D721Med (cell line): ENCODE results near the gene PTGDR.

Source experiments
- DNase-seq: peaks from one replicate; pipeline ENCODE4 v3.0.0; 2011; ENCODE audit warnings: low spot score; ENCODE audit not compliant: insufficient read length
- FAIRE-seq: peaks from 2 replicates; lab custom pipeline; 2011; peaks lifted over from hg19 to GRCh38; lab: Jason Lieb, UNC
- CTCF ChIP-seq: IDR thresholded peaks from 2 replicates; pipeline ENCODE4 v1.5.1; 2012; ENCODE audit warnings: mild to moderate bottlenecking, control low read depth; ENCODE audit not compliant: insufficient read depth; ENCODE audit errors: missing control alignments

Gene PTGDR

GRCh38 chr14:52263190-52263589 lies 4.3 kb upstream of the PTGDR start:
- no peak for FAIRE-seq
- no peak for TF ChIP-seq CTCF

GRCh38 chr14:52265253-52265652 lies 2.2 kb upstream of the PTGDR start:
- DNase-seq = no peak
- FAIRE-seq = no peak
- TF ChIP-seq CTCF = no peak

More at GRCh38 chr14:52263190-52263589, 4.3 kb upstream of the PTGDR start:
- DNase-seq = no peak

DNA sequence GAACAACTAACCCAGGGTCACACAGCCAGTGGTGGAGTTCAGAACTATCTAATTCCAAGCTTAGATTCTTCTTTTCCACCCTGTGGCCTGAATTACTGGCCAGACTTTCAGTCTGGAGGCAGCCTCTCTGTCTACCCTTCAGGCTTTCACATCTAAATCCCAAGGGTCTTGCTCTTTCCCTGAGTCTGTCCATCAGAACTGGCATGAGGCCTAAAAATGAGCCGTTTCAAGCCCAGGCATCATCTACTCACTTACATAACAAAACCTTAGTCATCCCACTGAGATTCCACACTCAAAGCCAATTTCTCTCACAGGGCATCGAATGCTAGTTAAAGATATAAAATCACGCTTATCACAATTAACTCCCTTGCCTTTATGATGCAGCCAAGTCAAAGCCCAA lies 1.3 kb upstream of the PTGDR start:
- DNase-seq (no peak), FAIRE-seq (no peak)
- no peak for TF ChIP-seq CTCF

DNA sequence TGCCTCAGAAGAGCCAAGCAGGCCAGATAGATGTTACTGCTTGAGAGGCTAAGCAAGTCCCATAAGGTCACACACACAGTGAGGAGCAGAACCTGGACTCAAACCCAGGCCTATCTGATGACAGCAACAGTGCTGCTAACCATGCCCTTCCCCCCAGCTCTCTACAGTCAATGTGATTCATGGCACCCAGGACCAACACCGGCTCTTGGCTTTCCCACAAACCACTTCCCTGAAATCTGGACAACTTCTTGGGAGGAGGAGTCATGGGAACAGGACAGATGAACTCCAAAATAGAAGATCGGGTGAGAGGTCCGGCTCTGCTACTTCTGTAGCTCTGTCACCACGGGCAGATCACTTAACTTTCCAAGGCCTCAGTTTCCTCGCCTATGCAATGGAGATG lies 716 bp upstream of the PTGDR start:
- no peak for TF ChIP-seq CTCF
- DNase-seq (no peak), FAIRE-seq (no peak)

- FAIRE-seq = no peak
- DNase-seq = peak; percentile 25
- TF ChIP-seq CTCF = no peak
Measured at GRCh38 chr14:52268279-52269061, 972 bp downstream of the PTGDR start.

DNA sequence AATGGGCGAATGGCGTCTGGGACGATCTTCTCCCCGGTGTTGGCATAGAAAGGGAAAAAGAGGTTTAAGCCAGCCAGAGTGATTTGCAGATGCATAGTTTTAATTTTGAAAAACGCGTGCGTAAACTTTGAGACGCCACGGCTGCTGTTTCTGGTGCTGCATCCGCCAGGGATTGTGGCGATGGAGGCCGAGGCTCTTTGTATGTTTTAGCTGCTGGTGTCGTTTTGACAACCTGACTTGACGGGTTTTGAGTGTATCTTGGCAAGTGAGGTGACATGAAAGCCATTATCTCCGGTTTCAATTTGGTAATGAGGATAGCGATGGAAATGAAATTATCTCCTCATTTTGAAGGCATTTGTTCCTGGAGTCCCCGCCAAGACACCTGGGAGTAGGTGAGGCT lies 1.6 kb downstream of the PTGDR start:
- DNase-seq = no peak
- no peak for FAIRE-seq
- TF ChIP-seq CTCF = no peak

DNA sequence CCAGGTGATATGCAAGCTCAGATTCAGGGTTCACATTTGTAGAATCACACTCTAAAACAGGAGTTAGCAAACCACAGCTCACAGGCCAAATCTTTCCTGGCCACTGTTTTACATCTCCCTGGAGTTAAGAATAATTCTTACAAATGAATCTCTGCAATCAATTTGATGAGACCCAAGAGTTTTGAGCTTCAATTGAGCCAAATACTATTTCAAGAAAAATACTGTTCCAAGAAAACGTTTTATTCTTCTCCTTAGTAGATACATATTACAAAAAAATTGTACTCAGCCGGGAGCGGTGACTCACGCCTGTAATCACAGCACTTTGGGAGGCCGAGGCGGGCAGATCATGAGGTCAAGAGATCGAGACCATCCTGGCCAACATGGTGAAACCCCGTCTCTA lies 2.5 kb downstream of the PTGDR start:
- FAIRE-seq = no peak
- TF ChIP-seq CTCF = no peak
- DNase-seq = no peak
